HG03135 (cell line): Measurements from ENCODE around the gene TDRD5.

ENCODE experiments used
- ATAC-seq: cut with Tn5 transposase; IDR thresholded peaks from one replicate; pipeline ENCODE4 v1.9.1; 2021; ENCODE audit warnings: mild to moderate bottlenecking, moderate library complexity; ENCODE audit not compliant: unreplicated experiment

TDRD5 gene

DNA sequence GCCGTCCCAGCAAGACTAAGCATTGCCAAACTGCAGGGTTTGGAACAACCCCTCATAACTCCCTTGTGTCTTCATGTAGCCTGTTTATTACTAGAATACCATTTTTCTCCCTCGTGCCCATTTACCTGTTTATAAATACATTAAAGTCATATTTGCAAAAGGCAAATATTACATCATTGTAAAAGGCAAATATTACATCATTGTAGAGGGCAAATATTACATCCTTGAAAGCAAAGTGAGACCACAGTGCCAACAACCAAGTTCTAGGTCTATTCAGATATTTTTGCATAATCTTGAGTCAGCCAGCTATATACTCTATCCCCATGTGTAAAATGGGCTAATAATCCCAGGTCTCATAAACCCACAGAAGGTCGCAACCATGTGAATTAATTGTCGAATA is 140.0 kb downstream of the TDRD5 start:
- no peak for ATAC-seq
